HTERT RPE-1 (cell line): Measurements from ENCODE around the gene ABHD5.

Experiments used
- in situ Hi-C: fragments of 300-500 bp; cut with MboI; formaldehyde crosslinking; loops from 4 replicates; pipeline ENCODE4 v1.14.3; 2020; ENCODE audit warnings: low sequenced_read_pairs

ABHD5 gene

DNA sequence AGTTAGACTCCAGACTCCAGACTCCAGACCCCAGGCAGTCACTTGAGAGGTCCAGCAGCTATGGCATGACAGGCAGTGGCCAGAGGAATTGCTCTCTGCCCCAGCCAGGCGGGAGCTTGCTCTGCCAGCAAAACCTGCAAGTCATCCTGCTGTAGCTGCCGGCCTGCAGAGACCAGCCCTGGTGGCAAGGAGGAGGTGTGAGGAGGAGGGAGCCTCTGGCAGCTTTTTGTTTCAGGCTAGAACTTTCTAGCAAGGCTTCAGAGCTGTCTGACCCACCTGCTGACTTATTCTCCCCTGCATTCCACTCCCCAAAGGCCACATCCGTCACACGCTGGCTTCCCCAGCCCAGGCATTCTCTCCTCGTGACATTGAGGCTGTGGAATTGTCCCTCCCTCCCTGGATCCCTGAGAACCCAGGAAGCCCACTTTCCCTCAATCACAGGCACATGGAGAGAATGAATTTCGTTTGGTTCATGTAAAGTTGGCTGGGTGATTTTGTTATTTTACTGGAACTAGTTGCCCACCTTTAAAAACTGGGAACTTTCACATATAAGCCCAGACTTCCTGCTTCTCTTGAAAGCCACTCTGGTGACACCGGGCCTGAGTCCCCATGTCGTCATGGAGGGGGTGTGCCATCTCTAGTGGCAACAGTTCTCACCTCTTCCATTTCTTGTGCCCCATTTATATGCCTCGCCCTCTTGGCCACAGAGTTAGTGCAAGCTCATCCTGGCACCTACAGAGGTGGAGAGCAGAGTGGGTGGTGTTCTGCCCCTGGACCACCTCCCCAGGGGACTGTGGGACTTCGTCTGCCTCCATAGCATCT lies 82.7 kb downstream of the ABHD5 start:
- in situ Hi-C loops = no loop called here

DNA sequence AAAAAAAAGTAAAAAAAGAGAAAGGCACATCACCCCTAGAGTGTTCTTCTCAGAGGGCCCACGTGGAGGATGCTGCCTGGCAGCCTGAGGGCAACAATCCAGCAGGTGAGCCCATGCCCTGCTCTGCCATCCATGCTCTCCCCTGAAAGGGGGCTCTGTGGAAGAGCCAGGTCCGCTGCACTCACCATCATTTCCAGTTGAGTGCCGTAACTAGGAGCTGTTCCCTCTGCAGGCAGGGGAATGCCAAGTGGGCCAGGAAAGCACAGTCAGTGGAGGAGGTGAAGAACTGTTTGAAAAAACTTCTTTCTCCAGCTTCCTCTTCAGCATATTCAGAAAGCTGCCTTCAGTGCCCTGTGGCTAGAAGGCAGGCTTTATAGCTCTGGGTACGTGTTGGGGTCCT lies 84.1 kb downstream of the ABHD5 start:
- in situ Hi-C loops = no loop called here

DNA sequence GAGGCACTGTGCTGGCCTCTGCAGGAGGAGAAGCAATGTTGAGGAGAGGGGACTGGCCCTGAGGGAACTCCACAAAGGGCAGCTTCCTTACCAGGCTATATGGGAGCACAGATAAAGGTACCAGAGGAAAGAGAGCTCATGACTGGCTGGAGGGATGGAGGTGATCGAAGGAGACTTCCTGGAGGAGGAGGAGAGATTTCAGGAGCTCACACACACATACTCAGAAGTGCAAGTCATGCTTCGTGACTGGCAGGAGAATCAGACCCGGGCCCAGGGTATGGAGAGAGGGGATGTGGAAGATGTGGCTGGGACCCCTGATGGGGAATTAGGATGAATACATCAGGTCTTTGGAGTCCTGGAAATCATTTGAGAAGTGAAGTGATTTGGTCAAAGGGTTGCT lies 85.4 kb downstream of the ABHD5 start:
- in situ Hi-C loops = no loop called here

DNA sequence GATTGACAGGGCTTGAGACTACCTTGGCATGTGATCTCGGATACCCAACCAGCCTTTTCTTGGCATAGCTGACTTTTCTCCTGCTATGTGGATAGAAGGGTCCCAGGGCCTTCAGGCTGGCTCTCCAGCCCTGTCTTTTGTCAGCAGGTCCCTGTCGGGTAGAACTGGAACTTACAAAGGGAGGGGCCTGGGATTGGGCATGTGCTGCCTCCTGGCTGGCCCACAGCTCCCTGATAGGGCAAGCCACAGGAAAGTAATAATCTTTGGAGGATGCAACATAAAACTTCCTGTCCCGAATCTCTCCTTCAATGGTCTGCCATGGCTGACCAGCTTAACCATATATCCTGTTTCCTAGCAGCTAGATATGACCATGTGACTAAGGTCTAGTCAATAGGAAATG lies 89.1 kb downstream of the ABHD5 start:
- in situ Hi-C loops = no loop called here

DNA sequence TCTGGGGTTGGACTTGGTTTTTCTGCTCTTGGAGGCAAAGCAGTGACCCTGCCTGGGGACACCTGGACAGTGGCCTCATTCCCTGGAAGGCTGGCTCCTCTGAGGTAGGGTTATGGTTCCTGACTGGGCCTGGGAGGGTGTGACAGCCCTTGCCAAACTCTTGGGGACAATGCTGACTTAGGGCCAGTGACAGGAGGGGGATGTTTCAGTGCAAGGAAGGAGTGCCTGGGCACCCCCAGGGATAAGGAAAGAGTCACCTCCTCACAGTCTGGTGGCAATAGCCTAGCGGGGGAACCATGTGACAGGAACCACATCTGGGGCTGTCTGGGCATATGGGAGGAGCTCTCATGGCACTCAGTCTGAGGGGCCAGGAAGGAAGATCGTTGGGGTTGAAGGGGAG lies 91.8 kb downstream of the ABHD5 start:
- in situ Hi-C loops = no loop called here
